ENCODE results near the gene CSMD2.

CSMD2 gene

GRCh38 chr1:33609739-33610138 lies 555.3 kb downstream of the CSMD2 start:
- Histone ChIP-seq H3K4me3 (no peak overlapping the region), H3K27ac (no peak overlapping the region)
- TF ChIP-seq CTCF (IDR thresholded peaks at IDR 0.05) = no peak
- DNase-seq (ENCODE audit: low spot score) = peak; percentile 31

GRCh38 chr1:33608825-33609400 lies 556.1 kb downstream of the CSMD2 start:
- no peak overlapping the region for H3K4me3 ChIP-seq
- no peak for TF ChIP-seq CTCF (IDR thresholded peaks at IDR 0.05)
- no peak overlapping the region for H3K27ac ChIP-seq
- DNase-seq (ENCODE audit: low spot score) = peak; percentile 35

GRCh38 chr1:33607444-33608005 lies 557.5 kb downstream of the CSMD2 start:
- no peak for TF ChIP-seq CTCF (IDR thresholded peaks at IDR 0.05)
- DNase-seq (ENCODE audit: low spot score) = peak; percentile 54
- Histone ChIP-seq H3K27ac (no peak overlapping the region), H3K4me3 (no peak overlapping the region)

GRCh38 chr1:33606272-33606671 lies 558.8 kb downstream of the CSMD2 start:
- no peak for TF ChIP-seq CTCF (IDR thresholded peaks at IDR 0.05)
- H3K27ac ChIP-seq = peak overlapping the region in 1 of 2 donors; percentile 36
- peak; percentile 46 for DNase-seq (ENCODE audit: low spot score)

GRCh38 chr1:33602271-33602670 lies 562.8 kb downstream of the CSMD2 start:
- no peak for TF ChIP-seq CTCF (IDR thresholded peaks at IDR 0.05)
- H3K4me3 ChIP-seq = no peak overlapping the region
- DNase-seq (ENCODE audit: low spot score) = no peak

More at GRCh38 chr1:33606272-33606671, 558.8 kb downstream of the CSMD2 start:
- no peak overlapping the region for H3K4me3 ChIP-seq

GRCh38 chr1:33601751-33602150 lies 563.3 kb downstream of the CSMD2 start:
- Histone ChIP-seq H3K4me3 (no peak overlapping the region), H3K27ac (no peak overlapping the region)
- TF ChIP-seq CTCF (IDR thresholded peaks at IDR 0.05) = no peak
- DNase-seq (ENCODE audit: low spot score) = no peak

More at GRCh38 chr1:33602271-33602670, 562.8 kb downstream of the CSMD2 start:
- no peak overlapping the region for H3K27ac ChIP-seq

GRCh38 chr1:33599516-33600115 lies 565.4 kb downstream of the CSMD2 start:
- no peak overlapping the region for H3K4me3 ChIP-seq
- DNase-seq (ENCODE audit: low spot score) = peak; percentile 52
- TF ChIP-seq CTCF (IDR thresholded peaks at IDR 0.05) = no peak
- no peak overlapping the region for H3K27ac ChIP-seq

Data from coronary artery (tissue), 2 donors.